ENCODE measurements around the gene ECE1. TPM values are rescaled to one million over a fixed set of nuclear protein-coding genes. Genes with fewer than 3 reads are reported as not detected.
"Not testable (repeated sequence)": the region's sequence is repeated elsewhere in the genome, so short reads cannot be mapped to it uniquely, and the experiment has no call there.

ECE1 gene
- total RNA-seq, 1 donor, result 32.6 TPM

DNA sequence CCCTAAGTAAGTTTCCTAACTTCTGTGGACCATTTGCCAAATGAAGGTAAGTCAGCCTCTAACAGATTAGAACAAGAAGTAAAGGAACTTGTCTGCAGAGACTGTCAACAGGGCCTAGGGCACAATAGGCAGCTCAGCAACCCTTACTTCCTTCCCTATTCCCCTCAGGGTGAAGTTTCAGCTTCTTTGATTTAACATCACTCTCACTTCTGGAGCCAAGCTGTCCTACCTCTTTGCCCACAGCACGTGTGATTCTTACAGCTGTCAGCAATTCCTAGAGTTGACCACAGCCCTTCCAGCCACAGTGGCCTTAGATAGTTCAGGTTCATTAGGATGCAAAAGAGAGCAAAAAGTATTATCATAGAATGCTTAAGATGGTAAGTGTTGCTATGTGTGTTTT lies 106.0 kb downstream of the ECE1 start:
- no peak overlapping the region for H2AFZ ChIP-seq (ENCODE audit: low read length)
- no peaks in the 10 kb centered on the region for H3K79me2 ChIP-seq (ENCODE audit: insufficient read depth, low read length)
- H3K27me3 ChIP-seq (ENCODE audit: insufficient read depth, low read length), result no peaks in the 10 kb centered on the region
- no peak for DNase-seq (ENCODE audit: insufficient read length, low spot score, missing footprints)
- TF ChIP-seq, protein P1, sequence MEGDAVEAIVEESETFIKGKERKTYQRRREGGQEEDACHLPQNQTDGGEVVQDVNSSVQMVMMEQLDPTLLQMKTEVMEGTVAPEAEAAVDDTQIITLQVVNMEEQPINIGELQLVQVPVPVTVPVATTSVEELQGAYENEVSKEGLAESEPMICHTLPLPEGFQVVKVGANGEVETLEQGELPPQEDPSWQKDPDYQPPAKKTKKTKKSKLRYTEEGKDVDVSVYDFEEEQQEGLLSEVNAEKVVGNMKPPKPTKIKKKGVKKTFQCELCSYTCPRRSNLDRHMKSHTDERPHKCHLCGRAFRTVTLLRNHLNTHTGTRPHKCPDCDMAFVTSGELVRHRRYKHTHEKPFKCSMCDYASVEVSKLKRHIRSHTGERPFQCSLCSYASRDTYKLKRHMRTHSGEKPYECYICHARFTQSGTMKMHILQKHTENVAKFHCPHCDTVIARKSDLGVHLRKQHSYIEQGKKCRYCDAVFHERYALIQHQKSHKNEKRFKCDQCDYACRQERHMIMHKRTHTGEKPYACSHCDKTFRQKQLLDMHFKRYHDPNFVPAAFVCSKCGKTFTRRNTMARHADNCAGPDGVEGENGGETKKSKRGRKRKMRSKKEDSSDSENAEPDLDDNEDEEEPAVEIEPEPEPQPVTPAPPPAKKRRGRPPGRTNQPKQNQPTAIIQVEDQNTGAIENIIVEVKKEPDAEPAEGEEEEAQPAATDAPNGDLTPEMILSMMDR (IDR thresholded peaks at IDR 0.05; ENCODE audit: extremely low read depth, low read depth, low read length), result no peak
- H4K20me1 ChIP-seq (ENCODE audit: insufficient read depth, low read length), result no peaks in the 10 kb centered on the region
- H3K4me2 ChIP-seq (ENCODE audit: insufficient read depth, low read length), result no peak overlapping the region
- no peaks in the 10 kb centered on the region for H3K4me1 ChIP-seq (ENCODE audit: insufficient read depth, low read length)
- no peaks in the 10 kb centered on the region for H3K9me3 ChIP-seq (ENCODE audit: low read depth, low read length)
- H3K4me3 ChIP-seq (ENCODE audit: insufficient read depth, low read length), result no peak overlapping the region
- no peak overlapping the region for H3K27ac ChIP-seq (ENCODE audit: low read depth, low read length)
- no peaks in the 10 kb centered on the region for H3K36me3 ChIP-seq (ENCODE audit: insufficient read depth, low read length)

DNA sequence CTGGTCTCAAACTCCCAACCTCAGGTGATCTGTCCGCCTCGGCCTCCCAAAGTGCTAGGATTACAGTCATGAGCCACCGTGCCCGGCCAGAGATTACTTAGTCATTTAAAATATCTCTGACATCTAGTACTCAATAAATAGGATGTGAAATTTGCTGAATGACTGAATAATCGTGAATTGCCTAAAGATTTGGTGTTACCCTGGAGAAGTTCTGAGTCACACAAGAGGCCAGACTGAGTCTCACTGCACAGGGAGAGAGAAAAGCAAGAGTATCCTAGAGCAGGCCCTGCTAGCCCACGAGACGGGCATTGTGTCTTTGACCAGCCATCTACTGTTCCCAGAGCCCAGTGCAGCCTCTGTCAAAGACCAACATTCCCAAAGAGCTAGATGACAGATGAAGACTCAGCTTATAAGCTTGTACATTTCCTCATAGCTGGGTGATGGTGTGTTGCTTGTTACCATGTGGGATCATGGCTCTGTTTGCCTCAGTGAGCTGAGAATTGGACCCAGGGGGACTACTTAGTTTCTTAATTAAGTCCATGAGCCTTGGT lies 108.0 kb downstream of the ECE1 start:
- DNase-seq (ENCODE audit: insufficient read length, low spot score, missing footprints), result peak; percentile 66
- Histone ChIP-seq H3K9me3 (ENCODE audit: low read depth, low read length) (no peaks in the 10 kb centered on the region), H3K4me1 (ENCODE audit: insufficient read depth, low read length) (no peaks in the 10 kb centered on the region), H3K4me2 (ENCODE audit: insufficient read depth, low read length) (no peak overlapping the region), H4K20me1 (ENCODE audit: insufficient read depth, low read length) (no peaks in the 10 kb centered on the region), H3K79me2 (ENCODE audit: insufficient read depth, low read length) (no peaks in the 10 kb centered on the region), H3K27me3 (ENCODE audit: insufficient read depth, low read length) (no peaks in the 10 kb centered on the region), H3K36me3 (ENCODE audit: insufficient read depth, low read length) (no peaks in the 10 kb centered on the region), H3K27ac (ENCODE audit: low read depth, low read length) (no peak overlapping the region), H3K4me3 (ENCODE audit: insufficient read depth, low read length) (no peak overlapping the region), H2AFZ (ENCODE audit: low read length) (peak overlapping the region; percentile 54)
- TF ChIP-seq, protein P1 (IDR thresholded peaks at IDR 0.05; ENCODE audit: extremely low read depth, low read depth, low read length), result no peak

DNA sequence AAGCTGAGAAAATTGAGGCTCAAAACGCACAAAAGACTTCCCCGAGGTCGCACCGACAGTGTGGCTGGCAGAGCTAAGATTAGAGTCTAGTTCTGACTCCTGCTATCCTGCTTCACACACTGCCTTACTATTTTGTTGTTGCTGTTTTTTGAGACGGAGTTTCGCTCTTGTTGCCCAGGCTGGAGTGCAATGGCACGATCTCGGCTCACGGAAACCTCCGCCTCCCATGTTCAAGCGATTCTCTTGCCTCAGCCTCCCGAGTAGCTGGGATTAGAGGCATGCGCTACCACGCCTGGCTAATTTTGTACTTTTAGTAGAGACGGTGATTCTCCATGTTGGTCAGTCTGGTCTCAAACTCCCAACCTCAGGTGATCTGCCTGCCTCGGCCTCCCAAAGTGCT lies 112.0 kb downstream of the ECE1 start:
- not testable (repeated sequence) for H3K27ac ChIP-seq (ENCODE audit: low read depth, low read length); DNase-seq (ENCODE audit: insufficient read length, low spot score, missing footprints); H3K9me3 ChIP-seq (ENCODE audit: low read depth, low read length); H3K4me2 ChIP-seq (ENCODE audit: insufficient read depth, low read length); H2AFZ ChIP-seq (ENCODE audit: low read length); H3K36me3 ChIP-seq (ENCODE audit: insufficient read depth, low read length); H3K4me3 ChIP-seq (ENCODE audit: insufficient read depth, low read length); H3K27me3 ChIP-seq (ENCODE audit: insufficient read depth, low read length)
- Histone ChIP-seq H4K20me1 (ENCODE audit: insufficient read depth, low read length) (peaks cover 11% of the 10 kb centered on the region), H3K79me2 (ENCODE audit: insufficient read depth, low read length) (peaks cover 27% of the 10 kb centered on the region), H3K4me1 (ENCODE audit: insufficient read depth, low read length) (peaks cover 10% of the 10 kb centered on the region)

DNA sequence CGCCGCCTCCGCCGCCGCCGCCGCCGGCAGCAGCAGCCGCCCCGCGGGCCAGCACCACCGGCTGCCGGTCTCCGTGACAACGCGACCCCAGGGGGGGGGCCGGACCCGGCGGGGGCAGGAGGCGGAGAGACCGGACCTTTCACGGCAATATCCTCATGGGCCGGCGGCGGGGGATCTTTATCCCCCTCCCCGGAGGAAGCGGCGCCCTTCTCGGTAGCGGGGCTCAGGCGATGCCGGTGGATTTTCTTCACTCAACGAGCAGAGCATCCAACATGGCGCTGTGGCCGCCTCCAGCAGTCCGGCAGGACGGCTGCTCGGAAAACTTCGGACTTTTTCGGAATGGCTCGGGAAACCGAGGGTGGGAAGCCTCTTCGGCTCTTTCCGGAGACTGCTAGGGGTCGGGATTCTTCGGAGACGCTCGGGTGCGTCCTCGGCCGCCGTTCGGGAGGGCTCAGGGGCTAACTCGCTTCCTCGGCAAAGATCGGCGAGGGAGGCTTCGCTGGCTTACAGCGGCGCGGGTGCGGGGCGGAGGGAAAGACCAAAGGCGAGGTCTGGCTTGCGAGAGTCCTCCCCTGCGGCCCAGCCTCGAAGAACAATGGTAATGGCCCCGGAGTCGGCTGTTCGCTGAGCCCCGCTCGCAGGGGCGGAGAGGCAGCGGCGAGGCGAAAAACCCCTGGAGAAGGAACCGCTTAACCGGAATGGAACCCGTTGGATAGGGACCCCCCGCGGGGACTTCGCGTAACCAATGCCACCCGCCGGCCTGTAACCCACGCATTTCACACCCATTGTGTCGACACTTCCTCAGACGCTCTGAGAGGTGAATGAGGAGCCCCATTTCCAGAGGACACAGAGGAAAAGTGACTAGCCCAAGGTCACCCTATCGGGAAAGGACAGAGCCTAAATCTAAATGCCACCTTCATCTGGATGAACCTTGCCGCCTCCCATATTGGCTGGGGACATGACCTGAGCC lies 113.4 kb downstream of the ECE1 start, which contains the start of gene EIF4G3:
Gene EIF4G3 (minus strand): TSS at position 312 of the 970 bp plus-strand sequence. CDS start 174,155 bp downstream, outside the sequence.
- peak within 1 kb of the TSS; percentile 90 for H3K4me3 ChIP-seq (ENCODE audit: insufficient read depth, low read length)
- H3K9me3 ChIP-seq (ENCODE audit: low read depth, low read length), result no peaks in the 10 kb centered on the region
- peak; percentile 99 for DNase-seq (ENCODE audit: insufficient read length, low spot score, missing footprints)
- peaks cover 41% of the 10 kb centered on the region for H3K79me2 ChIP-seq (ENCODE audit: insufficient read depth, low read length)
- no peaks in the 10 kb centered on the region for H3K27me3 ChIP-seq (ENCODE audit: insufficient read depth, low read length)
- H3K27ac ChIP-seq (ENCODE audit: low read depth, low read length), result peak within 1 kb of the TSS; percentile 93
- H3K4me1 ChIP-seq (ENCODE audit: insufficient read depth, low read length), result peaks cover 11% of the 10 kb centered on the region
- H3K4me2 ChIP-seq (ENCODE audit: insufficient read depth, low read length), result peak within 1 kb of the TSS; percentile 91
- H2AFZ ChIP-seq (ENCODE audit: low read length), result peak within 1 kb of the TSS; percentile 92
- TF ChIP-seq, protein P1 (IDR thresholded peaks at IDR 0.05; ENCODE audit: extremely low read depth, low read depth, low read length), result no peak
- H4K20me1 ChIP-seq (ENCODE audit: insufficient read depth, low read length), result peaks cover 12% of the 10 kb centered on the region
- H3K36me3 ChIP-seq (ENCODE audit: insufficient read depth, low read length), result no peaks in the 10 kb centered on the region
